Embryonic facial prominence (tissue), 1 donor: ENCODE measurements around the gene SLC5A10.
"Not testable (repeated sequence)": the region's sequence is repeated elsewhere in the genome, so short reads cannot be mapped to it uniquely, and the experiment has no call there.

Experiments used
- DNase-seq: peaks from one replicate; pipeline ENCODE4 v3.0.0-alpha.2; 2016; ENCODE audit errors: extremely low spot score

SLC5A10 gene

GRCh38 chr17:19017804-19018599, 66.0 kb downstream of the SLC5A10 start:
- DNase-seq: no peak

GRCh38 chr17:19018600-19018950, 66.6 kb downstream of the SLC5A10 start:
- DNase-seq: no peak

GRCh38 chr17:19019041-19019941, 67.3 kb downstream of the SLC5A10 start:
- DNase-seq: no peak

- DNase-seq: no peak
Observed at GRCh38 chr17:19020016-19020415, 68.1 kb downstream of the SLC5A10 start.

- DNase-seq: not testable (repeated sequence)
Observed at GRCh38 chr17:19021011-19021621, 69.2 kb downstream of the SLC5A10 start.

- no peak for DNase-seq
Observed at GRCh38 chr17:19021622-19022083, 69.7 kb downstream of the SLC5A10 start.

- no peak for DNase-seq
Observed at GRCh38 chr17:19022128-19022527, 70.2 kb downstream of the SLC5A10 start.

GRCh38 chr17:19022747-19023146, 70.8 kb downstream of the SLC5A10 start:
- DNase-seq: no peak

- DNase-seq: no peak
Observed at GRCh38 chr17:19023209-19023999, 71.4 kb downstream of the SLC5A10 start.

GRCh38 chr17:19024101-19025078, 72.4 kb downstream of the SLC5A10 start:
- DNase-seq: no peak

- not testable (repeated sequence) for DNase-seq
Observed at GRCh38 chr17:19028671-19029070, 76.7 kb downstream of the SLC5A10 start.

GRCh38 chr17:19029740-19030139, 77.8 kb downstream of the SLC5A10 start:
- DNase-seq: not testable (repeated sequence)

- not testable (repeated sequence) for DNase-seq
Observed at GRCh38 chr17:19030771-19031449, 78.9 kb downstream of the SLC5A10 start.

- not testable (repeated sequence) for DNase-seq
Observed at GRCh38 chr17:19031729-19032128, 79.8 kb downstream of the SLC5A10 start.

GRCh38 chr17:19032377-19032988, 80.5 kb downstream of the SLC5A10 start:
- DNase-seq: not testable (repeated sequence)

GRCh38 chr17:19036186-19036585, 84.2 kb downstream of the SLC5A10 start:
- DNase-seq: not testable (repeated sequence)

GRCh38 chr17:19037547-19037946, 85.6 kb downstream of the SLC5A10 start:
- DNase-seq: not testable (repeated sequence)

- DNase-seq: not testable (repeated sequence)
Observed at GRCh38 chr17:19038007-19038406, 86.0 kb downstream of the SLC5A10 start.

GRCh38 chr17:19038730-19039129, 86.8 kb downstream of the SLC5A10 start:
- not testable (repeated sequence) for DNase-seq
